Left ventricle myocardium inferior (tissue), 1 donor: ENCODE results near the gene PCDHGB4. TPM values are rescaled to one million over a fixed set of nuclear protein-coding genes. Genes with fewer than 3 reads are reported as not detected.
A peak's percentile ranks its signal among the peaks of the same experiment; 100 is the strongest.
"Not testable (repeated sequence)": the region's sequence is repeated elsewhere in the genome, so short reads cannot be mapped to it uniquely, and the experiment has no call there.

Source experiments
- DNase-seq: peaks from one replicate; pipeline ENCODE4 v3.0.0-alpha.2; 2020
- H3K27ac ChIP-seq: fragments of 200-600 bp; replicated peaks from 2 replicates; pipeline ENCODE4 v1.8.0; 2021
- H3K27me3 ChIP-seq: fragments of 200-600 bp; 2 replicates; pipeline ENCODE4 v1.8.0; 2021; ENCODE audit warnings: low read depth
- H3K36me3 ChIP-seq: fragments of 200-600 bp; 2 replicates; pipeline ENCODE4 v1.8.0; 2021
- H3K4me1 ChIP-seq: fragments of 200-600 bp; 2 replicates; pipeline ENCODE4 v1.8.0; 2021
- H3K4me3 ChIP-seq: fragments of 200-600 bp; 2 replicates; pipeline ENCODE4 v1.8.0; 2021; ENCODE audit warnings: mild to moderate bottlenecking, moderate library complexity
- H3K9me3 ChIP-seq: fragments of 200-600 bp; replicated peaks from 2 replicates; pipeline ENCODE4 v1.8.0; 2021
- intact Hi-C: fragments of 100-400 bp; cut with micrococcal nuclease; formaldehyde crosslinking; loops from one replicate; pipeline ENCODE4 v1.11.0; 2022
- total RNA-seq: library from RNA; stranded (reverse); fragmentation: NEBNext Ultra II Directional; extraction: Animal tissue kit (Norgen Biotek cat#: 25700); gene quantifications from one replicate; pipeline ENCODE4 v1.2.1, GENCODE V29; 2021
- TF ChIP-seq, protein P1 (sequence below): fragments of 200-600 bp; IDR thresholded peaks from 2 replicates; pipeline ENCODE4 v1.8.0; 2021; ENCODE audit warnings: antibody characterized with exemption, mild to moderate bottlenecking, borderline replicate concordance
- donor health status: DM: no; HTN: yes; CAD: no; lungs with severe emphysema.

The PCDHGB4 gene
- total RNA-seq, 1 donor from 2014 or later, result 4.2 TPM

DNA sequence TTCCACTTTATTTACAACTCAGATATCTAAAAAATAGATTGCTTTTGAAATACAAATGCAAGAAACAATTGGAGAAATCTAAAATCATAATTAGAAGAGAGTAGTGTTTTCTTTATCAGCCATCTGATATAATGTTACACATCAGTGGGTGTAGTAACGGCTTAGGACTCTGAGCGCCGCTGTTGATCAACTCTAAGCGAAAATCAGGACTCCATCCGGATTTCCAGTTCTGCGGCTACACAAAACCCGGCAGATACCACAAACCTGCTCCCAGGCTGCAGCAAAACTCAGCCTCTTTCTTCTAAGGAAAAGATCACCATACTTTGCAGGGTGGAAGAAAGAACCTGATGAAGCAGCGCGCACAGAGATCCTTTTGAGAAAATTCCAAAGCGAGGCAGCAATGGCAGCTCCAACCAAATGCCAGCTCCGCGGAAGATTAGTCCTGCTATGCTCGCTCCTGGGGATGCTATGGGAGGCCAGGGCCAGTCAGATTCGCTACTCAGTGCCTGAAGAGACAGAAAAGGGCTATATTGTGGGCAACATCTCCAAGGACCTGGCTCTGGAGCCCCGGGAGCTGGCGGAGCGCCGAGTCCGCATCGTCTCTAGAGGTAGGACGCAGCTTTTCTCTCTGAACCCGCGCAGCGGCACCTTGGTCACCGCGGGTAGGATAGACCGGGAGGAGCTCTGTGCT is 15.2 kb downstream of the PCDHGB4 start, which contains the start of gene PCDHGA9:
PCDHGA9 (plus strand) TSS at position 226 of the 691 bp plus-strand sequence; CDS start at position 401, 175 bp downstream.
- H3K27me3 ChIP-seq, result no peaks in the 10 kb centered on the region
- TF ChIP-seq, protein P1, sequence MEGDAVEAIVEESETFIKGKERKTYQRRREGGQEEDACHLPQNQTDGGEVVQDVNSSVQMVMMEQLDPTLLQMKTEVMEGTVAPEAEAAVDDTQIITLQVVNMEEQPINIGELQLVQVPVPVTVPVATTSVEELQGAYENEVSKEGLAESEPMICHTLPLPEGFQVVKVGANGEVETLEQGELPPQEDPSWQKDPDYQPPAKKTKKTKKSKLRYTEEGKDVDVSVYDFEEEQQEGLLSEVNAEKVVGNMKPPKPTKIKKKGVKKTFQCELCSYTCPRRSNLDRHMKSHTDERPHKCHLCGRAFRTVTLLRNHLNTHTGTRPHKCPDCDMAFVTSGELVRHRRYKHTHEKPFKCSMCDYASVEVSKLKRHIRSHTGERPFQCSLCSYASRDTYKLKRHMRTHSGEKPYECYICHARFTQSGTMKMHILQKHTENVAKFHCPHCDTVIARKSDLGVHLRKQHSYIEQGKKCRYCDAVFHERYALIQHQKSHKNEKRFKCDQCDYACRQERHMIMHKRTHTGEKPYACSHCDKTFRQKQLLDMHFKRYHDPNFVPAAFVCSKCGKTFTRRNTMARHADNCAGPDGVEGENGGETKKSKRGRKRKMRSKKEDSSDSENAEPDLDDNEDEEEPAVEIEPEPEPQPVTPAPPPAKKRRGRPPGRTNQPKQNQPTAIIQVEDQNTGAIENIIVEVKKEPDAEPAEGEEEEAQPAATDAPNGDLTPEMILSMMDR, result peak; percentile 45
- intact Hi-C loops, result no loop called here
- H3K4me1 ChIP-seq, result peaks cover 24% of the 10 kb centered on the region
- peaks cover 96% of the 10 kb centered on the region for H3K9me3 ChIP-seq
- no peak for DNase-seq
- H3K36me3 ChIP-seq, result peaks cover 34% of the 10 kb centered on the region
- peak within 1 kb of the TSS; percentile 44 for H3K4me3 ChIP-seq
- no peak within 1 kb of the TSS for H3K27ac ChIP-seq

DNA sequence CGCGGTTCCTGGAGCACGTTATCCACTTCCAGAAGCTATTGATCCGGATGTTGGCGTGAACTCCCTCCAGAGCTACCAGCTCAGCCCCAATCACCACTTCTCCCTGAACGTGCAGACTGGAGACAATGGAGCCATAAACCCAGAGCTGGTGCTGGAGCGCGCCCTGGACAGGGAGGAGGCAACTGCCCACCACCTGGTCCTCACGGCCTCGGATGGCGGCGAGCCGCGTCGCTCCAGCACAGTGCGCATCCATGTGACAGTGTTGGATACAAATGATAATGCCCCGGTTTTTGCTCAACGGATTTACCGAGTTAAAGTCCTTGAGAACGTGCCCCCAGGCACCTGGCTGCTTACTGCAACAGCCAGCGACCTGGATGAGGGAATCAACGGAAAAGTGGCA is 15.9 kb downstream of the PCDHGB4 start:
- Histone ChIP-seq H3K27me3 (no peaks in the 10 kb centered on the region), H3K27ac (no peak overlapping the region), H3K9me3 (peaks cover 100% of the 10 kb centered on the region), H3K4me1 (peaks cover 24% of the 10 kb centered on the region), H3K36me3 (peaks cover 34% of the 10 kb centered on the region), H3K4me3 (peak overlapping the region; percentile 44)
- intact Hi-C loops, result no loop called here
- TF ChIP-seq, protein P1, result no peak
- no peak for DNase-seq

DNA sequence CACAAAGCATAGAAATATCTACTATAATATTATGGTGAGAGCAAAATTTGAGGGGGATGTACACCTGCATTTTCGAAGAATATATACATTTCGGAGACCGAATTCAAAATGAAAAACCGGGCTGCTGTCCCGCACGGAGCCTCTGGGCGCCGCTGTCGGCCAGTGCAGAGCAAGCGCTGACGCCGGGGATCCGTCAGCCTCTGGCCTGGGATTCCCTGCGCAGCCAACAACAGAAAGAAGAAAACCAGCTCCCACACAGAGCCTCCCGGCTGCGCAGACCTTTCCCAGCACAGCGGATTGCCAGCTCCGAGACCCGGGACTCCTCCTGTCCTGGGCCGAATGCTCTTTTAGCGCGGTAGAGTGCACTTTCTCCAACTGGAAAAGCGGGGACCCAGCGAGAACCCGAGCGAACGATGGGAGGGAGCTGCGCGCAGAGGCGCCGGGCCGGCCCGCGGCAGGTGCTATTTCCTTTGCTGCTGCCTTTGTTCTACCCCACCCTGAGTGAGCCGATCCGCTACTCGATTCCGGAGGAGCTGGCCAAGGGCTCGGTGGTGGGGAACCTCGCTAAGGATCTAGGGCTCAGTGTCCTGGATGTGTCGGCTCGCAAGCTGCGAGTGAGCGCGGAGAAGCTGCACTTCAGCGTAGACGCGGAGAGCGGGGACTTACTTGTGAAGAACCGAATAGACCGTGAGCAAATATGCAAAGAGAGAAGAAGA is 20.4 kb downstream of the PCDHGB4 start, which contains the start of gene PCDHGB6:
PCDHGB6 (plus strand) TSS at position 232 of the 716 bp plus-strand sequence; CDS start at position 414, 182 bp downstream.
- peak within 1 kb of the TSS; percentile 68 for H3K27ac ChIP-seq
- H3K9me3 ChIP-seq, result peaks cover 100% of the 10 kb centered on the region
- peak within 1 kb of the TSS; percentile 58 for H3K4me3 ChIP-seq
- H3K27me3 ChIP-seq, intact Hi-C loops: not testable (repeated sequence)
- peaks cover 22% of the 10 kb centered on the region for H3K4me1 ChIP-seq
- TF ChIP-seq, protein P1, result peak; percentile 72
- peaks cover 54% of the 10 kb centered on the region for H3K36me3 ChIP-seq
- peak; percentile 52 for DNase-seq

DNA sequence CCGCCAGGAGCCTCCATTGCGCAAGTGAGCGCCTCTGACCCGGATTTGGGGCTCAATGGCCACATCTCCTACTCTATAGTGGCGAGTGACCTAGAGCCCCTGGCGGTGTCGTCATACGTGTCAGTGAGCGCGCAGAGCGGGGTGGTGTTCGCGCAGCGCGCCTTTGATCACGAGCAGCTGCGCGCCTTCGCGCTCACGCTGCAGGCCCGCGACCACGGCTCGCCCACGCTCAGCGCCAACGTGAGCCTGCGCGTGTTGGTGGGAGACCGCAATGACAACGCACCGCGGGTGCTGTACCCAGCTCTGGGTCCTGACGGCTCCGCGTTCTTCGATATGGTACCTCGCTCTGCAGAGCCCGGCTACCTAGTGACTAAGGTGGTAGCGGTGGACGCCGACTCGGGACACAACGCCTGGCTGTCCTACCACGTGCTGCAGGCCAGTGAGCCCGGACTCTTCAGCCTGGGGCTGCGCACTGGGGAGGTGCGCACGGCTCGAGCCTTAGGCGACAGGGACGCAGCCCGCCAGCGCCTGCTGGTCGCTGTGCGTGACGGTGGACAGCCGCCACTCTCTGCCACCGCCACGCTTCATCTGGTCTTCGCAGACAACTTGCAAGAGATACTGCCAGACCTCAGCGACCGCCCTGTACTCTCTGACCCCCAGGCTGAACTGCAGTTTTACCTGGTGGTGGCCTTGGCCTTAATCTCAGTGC is 22.3 kb downstream of the PCDHGB4 start:
- H3K27me3 ChIP-seq, result no peaks in the 10 kb centered on the region

DNA sequence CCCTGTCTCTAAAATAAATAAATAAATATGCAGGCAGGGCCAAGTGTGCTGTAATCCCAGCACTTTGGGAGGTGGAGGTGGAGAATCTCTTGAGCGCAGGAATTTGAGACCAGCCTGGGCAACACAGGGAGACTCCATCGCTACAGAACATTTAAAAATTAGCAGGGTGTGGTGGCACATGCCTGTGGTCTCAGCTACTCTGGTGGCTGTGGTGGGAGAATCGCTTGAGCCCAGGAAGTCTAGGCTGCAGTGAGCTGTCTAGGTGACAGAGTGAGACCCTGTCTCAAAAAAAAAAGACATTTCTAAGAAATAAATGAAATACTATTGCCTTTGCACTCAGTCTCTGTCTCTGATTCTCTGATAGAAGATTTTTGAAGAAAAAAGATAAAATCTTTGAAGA is 24.1 kb downstream of the PCDHGB4 start:
- peaks cover 41% of the 10 kb centered on the region for H3K36me3 ChIP-seq
- no peak overlapping the region for H3K4me3 ChIP-seq
- DNase-seq, result no peak
- TF ChIP-seq, protein P1, result no peak
- H3K27ac ChIP-seq, result no peak overlapping the region
- H3K4me1 ChIP-seq, result peaks cover 36% of the 10 kb centered on the region
- H3K27me3 ChIP-seq, result no peaks in the 10 kb centered on the region
- H3K9me3 ChIP-seq, result peaks cover 100% of the 10 kb centered on the region
- intact Hi-C loops, result loop anchor here (10.0 kb wide), 1 partner anchor 143 kb away; no protein-coding TSS in a partner anchor

More for the DNA sequence above, 22.3 kb downstream of the PCDHGB4 start:
- no peak for DNase-seq
- Histone ChIP-seq H3K36me3 (peaks cover 54% of the 10 kb centered on the region), H3K4me3 (no peak overlapping the region), H3K9me3 (peaks cover 100% of the 10 kb centered on the region), H3K27ac (no peak overlapping the region), H3K4me1 (peaks cover 36% of the 10 kb centered on the region)
- TF ChIP-seq, protein P1, result no peak
- intact Hi-C loops, result loop anchor here (10.0 kb wide), 1 partner anchor 145 kb away; no protein-coding TSS in a partner anchor
